KMS-11 (cell line): Measurements from ENCODE around the gene TDRD7.

Experiments
- H2AFZ ChIP-seq: fragments of 200-600 bp; sonication (generic); 2 replicates; pipeline ENCODE4 v1.6.1; 2016; ENCODE audit warnings: antibody characterized with exemption, mixed run types, low read depth
- H3K27ac ChIP-seq: fragments of 200-600 bp; sonication (generic); 2 replicates; pipeline ENCODE4 v1.6.1; 2016; ENCODE audit warnings: mild to moderate bottlenecking, mixed run types
- H3K27me3 ChIP-seq: fragments of 200-600 bp; sonication (generic); 2 replicates; pipeline ENCODE4 v1.6.1; 2017; ENCODE audit warnings: mild to moderate bottlenecking, low read depth, mixed run types, moderate library complexity; ENCODE audit not compliant: insufficient read depth
- H3K36me3 ChIP-seq: fragments of 200-600 bp; sonication (generic); 2 replicates; pipeline ENCODE4 v1.6.1; 2017; ENCODE audit warnings: mild to moderate bottlenecking, mixed run types; ENCODE audit not compliant: insufficient read depth
- H3K4me1 ChIP-seq: fragments of 200-600 bp; sonication (generic); 2 replicates; pipeline ENCODE4 v1.6.1; 2016; ENCODE audit warnings: mild to moderate bottlenecking, low read depth, mixed run types; ENCODE audit not compliant: poor library complexity, severe bottlenecking
- H3K4me2 ChIP-seq: fragments of 200-600 bp; sonication (generic); 2 replicates; pipeline ENCODE4 v1.7.0; 2016; ENCODE audit warnings: mild to moderate bottlenecking, mixed run types
- H3K4me3 ChIP-seq: fragments of 200-600 bp; sonication (generic); IDR thresholded peaks from 2 replicates; pipeline ENCODE4 v1.6.1; 2017; ENCODE audit warnings: low read depth, low read length, mixed read lengths; ENCODE audit not compliant: insufficient read depth
- H3K79me2 ChIP-seq: fragments of 200-600 bp; sonication (generic); 2 replicates; pipeline ENCODE4 v1.6.1; 2016; ENCODE audit warnings: low read depth, mixed run types; ENCODE audit not compliant: insufficient read depth
- H3K9ac ChIP-seq: fragments of 200-600 bp; sonication (generic); 2 replicates; pipeline ENCODE4 v1.6.1; 2016; ENCODE audit warnings: mild to moderate bottlenecking, mixed run types
- H4K20me1 ChIP-seq: fragments of 200-600 bp; sonication (generic); 2 replicates; pipeline ENCODE4 v1.6.1; 2016; ENCODE audit warnings: mild to moderate bottlenecking, mixed run types; ENCODE audit not compliant: insufficient read depth
- TF ChIP-seq, protein P1 (sequence below): fragments of 200-600 bp; sonication (generic); conservative IDR thresholded peaks from 2 replicates; pipeline ENCODE4 v1.6.1; 2017; ENCODE audit warnings: low read depth, mild to moderate bottlenecking, antibody characterized with exemption, low read length, moderate library complexity, mixed read lengths

TDRD7 gene

DNA sequence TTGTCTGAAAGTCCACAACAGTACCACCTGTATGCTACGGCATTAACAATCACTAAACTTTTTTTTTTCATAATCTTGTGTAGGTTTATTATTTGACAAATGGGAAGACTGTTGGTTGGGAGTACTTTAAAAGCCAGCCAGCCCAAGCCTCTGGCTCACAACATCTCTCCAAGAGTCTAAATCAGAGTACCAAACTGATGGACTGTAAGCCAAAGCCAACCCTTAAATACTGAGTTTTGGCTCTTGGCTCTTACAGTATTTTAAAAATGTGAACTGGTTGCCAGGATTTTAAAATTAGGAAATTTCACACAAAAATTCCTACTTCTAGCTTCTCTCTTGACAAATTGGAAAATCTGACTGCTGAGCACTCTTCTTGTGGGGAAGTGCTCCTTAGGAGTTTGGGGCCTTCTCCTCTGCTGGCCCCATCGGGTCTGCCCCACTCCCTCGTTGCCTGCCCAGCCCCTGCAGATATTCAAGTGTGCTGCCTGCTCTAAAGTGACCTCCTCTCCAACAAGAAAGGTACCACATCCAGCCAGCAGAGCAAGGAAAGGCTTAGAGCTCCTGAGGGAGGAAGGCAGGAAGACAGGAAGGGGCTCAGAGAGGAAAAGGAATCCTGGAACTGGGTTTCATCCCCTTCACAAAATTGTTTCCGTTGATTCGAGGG, 67.7 kb downstream of the TDRD7 start:
- Histone ChIP-seq H3K9ac (no peak overlapping the region), H2AFZ (no peak overlapping the region), H3K4me3 (no peak overlapping the region), H3K27me3 (no peaks in the 10 kb centered on the region), H3K4me2 (peak overlapping the region; percentile 96), H3K4me1 (peaks cover 49% of the 10 kb centered on the region), H3K36me3 (peaks cover 4% of the 10 kb centered on the region; the same call in 1 of the 2 replicates), H3K79me2 (no peaks in the 10 kb centered on the region), H4K20me1 (no peaks in the 10 kb centered on the region), H3K27ac (peak overlapping the region; percentile 34)
- TF ChIP-seq, protein P1, sequence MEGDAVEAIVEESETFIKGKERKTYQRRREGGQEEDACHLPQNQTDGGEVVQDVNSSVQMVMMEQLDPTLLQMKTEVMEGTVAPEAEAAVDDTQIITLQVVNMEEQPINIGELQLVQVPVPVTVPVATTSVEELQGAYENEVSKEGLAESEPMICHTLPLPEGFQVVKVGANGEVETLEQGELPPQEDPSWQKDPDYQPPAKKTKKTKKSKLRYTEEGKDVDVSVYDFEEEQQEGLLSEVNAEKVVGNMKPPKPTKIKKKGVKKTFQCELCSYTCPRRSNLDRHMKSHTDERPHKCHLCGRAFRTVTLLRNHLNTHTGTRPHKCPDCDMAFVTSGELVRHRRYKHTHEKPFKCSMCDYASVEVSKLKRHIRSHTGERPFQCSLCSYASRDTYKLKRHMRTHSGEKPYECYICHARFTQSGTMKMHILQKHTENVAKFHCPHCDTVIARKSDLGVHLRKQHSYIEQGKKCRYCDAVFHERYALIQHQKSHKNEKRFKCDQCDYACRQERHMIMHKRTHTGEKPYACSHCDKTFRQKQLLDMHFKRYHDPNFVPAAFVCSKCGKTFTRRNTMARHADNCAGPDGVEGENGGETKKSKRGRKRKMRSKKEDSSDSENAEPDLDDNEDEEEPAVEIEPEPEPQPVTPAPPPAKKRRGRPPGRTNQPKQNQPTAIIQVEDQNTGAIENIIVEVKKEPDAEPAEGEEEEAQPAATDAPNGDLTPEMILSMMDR = no peak

DNA sequence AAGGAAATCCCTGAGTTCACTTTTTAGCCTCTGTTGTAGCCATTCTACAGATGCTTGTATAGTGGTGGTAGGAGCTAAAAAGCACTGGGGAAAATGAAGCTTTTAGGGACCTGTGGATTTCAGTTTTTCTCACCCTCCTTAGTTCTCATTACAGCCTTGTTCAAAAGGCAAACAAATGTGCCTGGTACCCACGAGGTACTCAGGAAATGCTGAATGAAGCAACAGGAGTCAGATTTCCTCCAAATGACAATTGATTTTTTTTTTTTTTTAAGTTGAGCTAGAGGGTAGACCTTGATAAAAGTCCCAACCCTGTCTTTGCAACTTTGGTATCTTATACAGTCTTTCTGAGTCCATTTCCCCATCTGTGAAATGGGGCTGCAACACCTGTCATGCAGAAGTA, 68.3 kb downstream of the TDRD7 start:
- H4K20me1 ChIP-seq = no peaks in the 10 kb centered on the region
- peaks cover 49% of the 10 kb centered on the region for H3K4me1 ChIP-seq
- H3K27ac ChIP-seq = no peak overlapping the region
- no peak overlapping the region for H3K9ac ChIP-seq
- no peaks in the 10 kb centered on the region for H3K27me3 ChIP-seq
- peak overlapping the region; percentile 96; the same call in 1 of the 2 replicates for H3K4me2 ChIP-seq
- no peak overlapping the region for H2AFZ ChIP-seq
- no peaks in the 10 kb centered on the region for H3K79me2 ChIP-seq
- H3K36me3 ChIP-seq = peaks cover 4% of the 10 kb centered on the region; the same call in 1 of the 2 replicates
- no peak overlapping the region for H3K4me3 ChIP-seq
- TF ChIP-seq, protein P1 = no peak

DNA sequence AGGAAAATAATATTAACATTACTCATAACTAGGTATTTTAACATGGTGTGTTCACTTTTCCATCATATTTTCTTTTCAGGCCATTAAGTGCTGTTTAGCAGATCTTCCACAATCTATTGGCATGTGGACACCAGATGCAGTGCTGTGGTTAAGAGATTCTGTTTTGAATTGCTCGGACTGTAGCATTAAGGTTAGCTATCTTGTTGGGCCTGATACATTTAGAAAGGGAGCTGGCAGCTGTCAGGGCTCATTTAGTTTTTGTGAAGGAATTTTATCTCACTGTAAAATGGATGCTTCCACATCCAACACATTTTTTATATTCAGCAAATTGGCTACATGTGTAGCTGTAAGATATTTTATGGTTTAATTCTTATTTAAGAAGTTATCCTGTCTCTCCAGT, 68.9 kb downstream of the TDRD7 start:
- no peak overlapping the region for H3K4me3 ChIP-seq
- H3K4me2 ChIP-seq = peak overlapping the region; percentile 96; the same call in 1 of the 2 replicates
- no peaks in the 10 kb centered on the region for H3K27me3 ChIP-seq
- H3K4me1 ChIP-seq = peaks cover 49% of the 10 kb centered on the region
- H3K36me3 ChIP-seq = peaks cover 4% of the 10 kb centered on the region; the same call in 1 of the 2 replicates
- H2AFZ ChIP-seq = no peak overlapping the region
- H3K27ac ChIP-seq = no peak overlapping the region
- H3K9ac ChIP-seq = no peak overlapping the region
- no peaks in the 10 kb centered on the region for H4K20me1 ChIP-seq
- TF ChIP-seq, protein P1 = no peak
- no peaks in the 10 kb centered on the region for H3K79me2 ChIP-seq

DNA sequence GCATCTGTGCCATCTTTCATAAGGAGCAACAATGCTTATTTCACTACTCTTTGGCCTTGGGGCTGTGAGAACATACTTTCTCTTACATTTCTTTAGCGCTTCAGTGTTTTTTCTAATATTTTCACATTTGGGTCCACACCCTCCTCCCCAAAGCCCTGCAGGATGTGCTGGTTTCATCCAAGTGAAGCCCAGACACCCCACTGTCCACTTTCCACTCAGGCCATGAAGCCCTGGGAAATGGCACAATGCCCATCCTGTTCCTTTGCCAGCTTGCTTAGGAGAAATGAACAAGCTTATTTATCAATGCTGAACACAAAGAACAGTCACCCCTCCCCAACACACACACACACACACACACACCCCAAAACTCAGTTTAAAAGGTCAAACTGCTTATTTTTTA, 72.2 kb downstream of the TDRD7 start:
- Histone ChIP-seq H3K27me3 (no peaks in the 10 kb centered on the region), H3K36me3 (peaks cover 4% of the 10 kb centered on the region; the same call in 1 of the 2 replicates)

More for the DNA sequence above, 72.2 kb downstream of the TDRD7 start:
- Histone ChIP-seq H3K27ac (no peak overlapping the region), H3K4me3 (no peak overlapping the region), H2AFZ (no peak overlapping the region), H3K4me1 (peaks cover 29% of the 10 kb centered on the region), H4K20me1 (no peaks in the 10 kb centered on the region), H3K4me2 (no peak overlapping the region), H3K79me2 (no peaks in the 10 kb centered on the region), H3K9ac (no peak overlapping the region)
- TF ChIP-seq, protein P1 = no peak
